Neural cell (in vitro differentiated cells): ENCODE measurements around the gene IL11RA. TPM values are rescaled to one million over a fixed set of nuclear protein-coding genes. Genes with fewer than 3 reads are reported as not detected.

ENCODE experiments used
- H2AFZ ChIP-seq: fragments of 200-600, 300-800 bp; sonication (generic), shearing (Covaris generic); 2 replicates; pipeline ENCODE4 v1.6.0; 2014; ENCODE audit warnings: low read depth, mild to moderate bottlenecking, antibody characterized with exemption, low read length, moderate library complexity
- H3F3A ChIP-seq: fragments of 200-600 bp; shearing (Covaris generic); 2 replicates; pipeline ENCODE4 v1.6.1; 2016; ENCODE audit warnings: mild to moderate bottlenecking, moderate library complexity, mixed read lengths, antibody characterized with exemption, low read length; ENCODE audit not compliant: insufficient read depth, poor library complexity, severe bottlenecking
- H3K27ac ChIP-seq: fragments of 200-600, 300-800 bp; sonication (generic), shearing (Covaris generic); 2 replicates; pipeline ENCODE4 v1.5.1; 2014; ENCODE audit warnings: mild to moderate bottlenecking, low read length, moderate library complexity
- H3K27me3 ChIP-seq: fragments of 300-800, 200-600 bp; sonication (generic), shearing (Covaris generic); 2 replicates; pipeline ENCODE4 v1.6.0; 2014; ENCODE audit warnings: mild to moderate bottlenecking, low read depth, low read length, moderate library complexity; ENCODE audit not compliant: insufficient read depth
- H3K36me3 ChIP-seq: fragments of 300-800, 200-600 bp; sonication (generic), shearing (Covaris generic); 2 replicates; pipeline ENCODE4 v1.5.1; 2014; ENCODE audit warnings: mild to moderate bottlenecking, antibody characterized with exemption, low read length, moderate library complexity; ENCODE audit not compliant: insufficient read depth
- H3K4me2 ChIP-seq: fragments of 300-800, 200-600 bp; sonication (generic), shearing (Covaris generic); 2 replicates; pipeline ENCODE4 v1.6.0; 2014; ENCODE audit warnings: mild to moderate bottlenecking, low read length
- H3K4me3 ChIP-seq: fragments of 300-800, 200-600 bp; sonication (generic), shearing (Covaris generic); 2 replicates; pipeline ENCODE4 v1.5.1; 2014; ENCODE audit warnings: mild to moderate bottlenecking, low read length, moderate library complexity
- H3K79me2 ChIP-seq: fragments of 200-600 bp; shearing (Covaris generic); replicated peaks from 2 replicates; pipeline ENCODE4 v1.6.0; 2014; ENCODE audit warnings: mild to moderate bottlenecking, low read length, moderate library complexity; ENCODE audit not compliant: insufficient read depth
- H3K9ac ChIP-seq: fragments of 300-800, 200-600 bp; sonication (generic), shearing (Covaris generic); 2 replicates; pipeline ENCODE4 v1.6.1; 2016; ENCODE audit warnings: mild to moderate bottlenecking, low read length, mixed read lengths
- H3K9me2 ChIP-seq: fragments of 200-600 bp; shearing (Covaris generic); 2 replicates; pipeline ENCODE4 v1.6.1; 2016; ENCODE audit warnings: mild to moderate bottlenecking, low read length, mixed read lengths; ENCODE audit not compliant: insufficient read depth
- H3K9me3 ChIP-seq: fragments of 200-600, 300-800 bp; sonication (generic), shearing (Covaris generic); 2 replicates; pipeline ENCODE4 v1.6.1; 2016; ENCODE audit warnings: mild to moderate bottlenecking, mixed run types, low read length, moderate library complexity, mixed read lengths
- H4K20me1 ChIP-seq: fragments of 200-600 bp; shearing (Covaris generic); 2 replicates; pipeline ENCODE4 v1.6.1; 2016; ENCODE audit warnings: mild to moderate bottlenecking, mixed run types; ENCODE audit not compliant: insufficient read depth
- CTCF ChIP-seq: fragments of 450-650 bp; IDR thresholded peaks from 2 replicates; pipeline ENCODE4 v1.5.1; 2014; ENCODE audit warnings: antibody characterized with exemption, mild to moderate bottlenecking, moderate library complexity; ENCODE audit not compliant: poor library complexity, severe bottlenecking
- EP300 ChIP-seq: fragments of 450-650 bp; conservative IDR thresholded peaks from 2 replicates; pipeline ENCODE4 v1.6.1; 2014; ENCODE audit warnings: antibody characterized with exemption, mild to moderate bottlenecking, moderate library complexity; ENCODE audit not compliant: poor library complexity, severe bottlenecking
- EZH2 ChIP-seq: fragments of 200-600, 300-800 bp; shearing (Covaris generic), sonication (generic); IDR thresholded peaks from 2 replicates; pipeline ENCODE4 v1.6.1; 2014; ENCODE audit warnings: antibody characterized with exemption, low read length, borderline replicate concordance, mild to moderate bottlenecking; ENCODE audit not compliant: insufficient read depth, poor library complexity, severe bottlenecking
- MXI1 ChIP-seq: fragments of 450-650 bp; conservative IDR thresholded peaks from 2 replicates; pipeline ENCODE4 v1.6.1; 2014; ENCODE audit warnings: antibody characterized with exemption, mild to moderate bottlenecking; ENCODE audit not compliant: poor library complexity, severe bottlenecking
- POLR2AphosphoS5 ChIP-seq: IDR thresholded peaks from 2 replicates; pipeline ENCODE4 v1.6.1; 2012
- RAD21 ChIP-seq: fragments of 450-650 bp; conservative IDR thresholded peaks from 2 replicates; pipeline ENCODE4 v1.6.1; 2014; ENCODE audit warnings: antibody characterized with exemption, mild to moderate bottlenecking, moderate library complexity
- SMC3 ChIP-seq: fragments of 450-650 bp; conservative IDR thresholded peaks from 2 replicates; pipeline ENCODE4 v1.6.1; 2014; ENCODE audit warnings: antibody characterized with exemption, mild to moderate bottlenecking, moderate library complexity; ENCODE audit not compliant: poor library complexity
- TAF1 ChIP-seq: IDR thresholded peaks from 2 replicates; pipeline ENCODE4 v1.6.1; 2012; ENCODE audit warnings: low read depth
- polyA plus RNA-seq: library from polyadenylated mRNA; depleted of rRNA; stranded (reverse); fragments of >200 nt; gene quantifications from 2 replicates; pipeline ENCODE4 v1.2.3, GENCODE V29; 2014
- TF ChIP-seq, protein P1 (sequence below): IDR thresholded peaks from 2 replicates; pipeline ENCODE4 v1.6.1; 2012; ENCODE audit warnings: borderline replicate concordance

Gene IL11RA
- polyA plus RNA-seq, 1 donor from 2014 or later = 59.1 TPM

DNA sequence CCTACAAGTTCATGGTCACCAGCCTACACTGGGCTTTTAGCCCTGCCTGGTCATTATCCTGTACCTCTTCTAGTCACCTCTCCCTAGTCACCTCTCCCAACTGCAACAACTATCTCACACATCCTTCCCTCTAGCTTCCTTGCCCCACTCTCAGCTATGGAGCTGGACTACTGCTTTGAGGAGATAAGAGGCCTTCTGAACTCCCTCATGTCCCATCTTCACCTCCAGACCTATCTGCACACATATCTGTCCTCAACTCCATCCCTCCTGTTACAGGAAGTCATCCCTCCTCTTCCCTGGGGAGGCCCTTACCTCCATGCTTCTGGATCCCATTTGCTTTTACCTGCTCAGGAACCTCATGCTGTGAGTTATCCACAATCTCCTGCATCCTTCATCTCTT is 45.8 kb upstream of the IL11RA start:
- Histone ChIP-seq H4K20me1 (no peaks in the 10 kb centered on the region), H3K9me2 (no peaks in the 10 kb centered on the region), H3K9ac (no peak overlapping the region), H3F3A (no peaks in the 10 kb centered on the region), H3K36me3 (no peaks in the 10 kb centered on the region), H3K27me3 (no peaks in the 10 kb centered on the region), H3K4me2 (no peak overlapping the region), H2AFZ (no peak overlapping the region), H3K4me3 (no peak overlapping the region), H3K79me2 (no peaks in the 10 kb centered on the region), H3K27ac (no peak overlapping the region), H3K9me3 (no peaks in the 10 kb centered on the region)
- TF ChIP-seq EZH2 = no peak
- TF ChIP-seq CTCF = no peak
- no peak for TF ChIP-seq RAD21
- TF ChIP-seq MXI1 = no peak
- no peak for TF ChIP-seq POLR2AphosphoS5
- TF ChIP-seq SMC3 = no peak
- no peak for TF ChIP-seq EP300
- TF ChIP-seq, protein P1, sequence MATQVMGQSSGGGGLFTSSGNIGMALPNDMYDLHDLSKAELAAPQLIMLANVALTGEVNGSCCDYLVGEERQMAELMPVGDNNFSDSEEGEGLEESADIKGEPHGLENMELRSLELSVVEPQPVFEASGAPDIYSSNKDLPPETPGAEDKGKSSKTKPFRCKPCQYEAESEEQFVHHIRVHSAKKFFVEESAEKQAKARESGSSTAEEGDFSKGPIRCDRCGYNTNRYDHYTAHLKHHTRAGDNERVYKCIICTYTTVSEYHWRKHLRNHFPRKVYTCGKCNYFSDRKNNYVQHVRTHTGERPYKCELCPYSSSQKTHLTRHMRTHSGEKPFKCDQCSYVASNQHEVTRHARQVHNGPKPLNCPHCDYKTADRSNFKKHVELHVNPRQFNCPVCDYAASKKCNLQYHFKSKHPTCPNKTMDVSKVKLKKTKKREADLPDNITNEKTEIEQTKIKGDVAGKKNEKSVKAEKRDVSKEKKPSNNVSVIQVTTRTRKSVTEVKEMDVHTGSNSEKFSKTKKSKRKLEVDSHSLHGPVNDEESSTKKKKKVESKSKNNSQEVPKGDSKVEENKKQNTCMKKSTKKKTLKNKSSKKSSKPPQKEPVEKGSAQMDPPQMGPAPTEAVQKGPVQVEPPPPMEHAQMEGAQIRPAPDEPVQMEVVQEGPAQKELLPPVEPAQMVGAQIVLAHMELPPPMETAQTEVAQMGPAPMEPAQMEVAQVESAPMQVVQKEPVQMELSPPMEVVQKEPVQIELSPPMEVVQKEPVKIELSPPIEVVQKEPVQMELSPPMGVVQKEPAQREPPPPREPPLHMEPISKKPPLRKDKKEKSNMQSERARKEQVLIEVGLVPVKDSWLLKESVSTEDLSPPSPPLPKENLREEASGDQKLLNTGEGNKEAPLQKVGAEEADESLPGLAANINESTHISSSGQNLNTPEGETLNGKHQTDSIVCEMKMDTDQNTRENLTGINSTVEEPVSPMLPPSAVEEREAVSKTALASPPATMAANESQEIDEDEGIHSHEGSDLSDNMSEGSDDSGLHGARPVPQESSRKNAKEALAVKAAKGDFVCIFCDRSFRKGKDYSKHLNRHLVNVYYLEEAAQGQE = no peak
- no peak for TF ChIP-seq TAF1

DNA sequence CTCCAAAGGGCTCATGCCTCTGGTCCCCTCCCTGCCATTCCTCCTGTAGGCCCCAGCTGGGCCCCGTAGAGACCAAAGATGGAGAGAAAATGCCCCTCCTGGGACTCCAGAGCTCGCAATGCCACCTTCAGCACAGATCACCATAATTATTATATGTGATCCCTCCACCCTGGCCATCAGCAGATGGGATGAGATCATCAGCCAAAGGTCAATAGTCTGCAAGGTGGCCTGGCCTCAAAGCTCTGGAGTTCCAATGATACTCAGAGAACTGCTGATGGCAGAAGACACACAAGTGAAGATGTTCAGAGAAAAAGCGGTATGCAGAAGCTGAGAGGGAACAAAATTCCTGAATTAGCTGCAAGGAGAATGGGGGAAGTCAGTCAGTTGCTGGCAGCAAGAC is 45.1 kb upstream of the IL11RA start:
- Histone ChIP-seq H3K4me3 (no peak overlapping the region), H3K36me3 (no peaks in the 10 kb centered on the region), H4K20me1 (no peaks in the 10 kb centered on the region), H3K79me2 (no peaks in the 10 kb centered on the region), H2AFZ (no peak overlapping the region), H3K4me2 (no peak overlapping the region), H3K27ac (no peak overlapping the region), H3K9me3 (no peaks in the 10 kb centered on the region), H3F3A (no peaks in the 10 kb centered on the region), H3K27me3 (no peaks in the 10 kb centered on the region), H3K9ac (no peak overlapping the region), H3K9me2 (no peaks in the 10 kb centered on the region)
- TF ChIP-seq MXI1 = no peak
- TF ChIP-seq POLR2AphosphoS5 = no peak
- no peak for TF ChIP-seq EZH2
- TF ChIP-seq RAD21 = no peak
- TF ChIP-seq SMC3 = no peak
- TF ChIP-seq TAF1 = no peak
- TF ChIP-seq, protein P1 = no peak
- TF ChIP-seq CTCF = no peak
- no peak for TF ChIP-seq EP300
